ENCODE measurements around the gene PDE6A.
"Not testable (repeated sequence)": the region's sequence is repeated elsewhere in the genome, so short reads cannot be mapped to it uniquely, and the experiment has no call there.

Gene PDE6A

DNA sequence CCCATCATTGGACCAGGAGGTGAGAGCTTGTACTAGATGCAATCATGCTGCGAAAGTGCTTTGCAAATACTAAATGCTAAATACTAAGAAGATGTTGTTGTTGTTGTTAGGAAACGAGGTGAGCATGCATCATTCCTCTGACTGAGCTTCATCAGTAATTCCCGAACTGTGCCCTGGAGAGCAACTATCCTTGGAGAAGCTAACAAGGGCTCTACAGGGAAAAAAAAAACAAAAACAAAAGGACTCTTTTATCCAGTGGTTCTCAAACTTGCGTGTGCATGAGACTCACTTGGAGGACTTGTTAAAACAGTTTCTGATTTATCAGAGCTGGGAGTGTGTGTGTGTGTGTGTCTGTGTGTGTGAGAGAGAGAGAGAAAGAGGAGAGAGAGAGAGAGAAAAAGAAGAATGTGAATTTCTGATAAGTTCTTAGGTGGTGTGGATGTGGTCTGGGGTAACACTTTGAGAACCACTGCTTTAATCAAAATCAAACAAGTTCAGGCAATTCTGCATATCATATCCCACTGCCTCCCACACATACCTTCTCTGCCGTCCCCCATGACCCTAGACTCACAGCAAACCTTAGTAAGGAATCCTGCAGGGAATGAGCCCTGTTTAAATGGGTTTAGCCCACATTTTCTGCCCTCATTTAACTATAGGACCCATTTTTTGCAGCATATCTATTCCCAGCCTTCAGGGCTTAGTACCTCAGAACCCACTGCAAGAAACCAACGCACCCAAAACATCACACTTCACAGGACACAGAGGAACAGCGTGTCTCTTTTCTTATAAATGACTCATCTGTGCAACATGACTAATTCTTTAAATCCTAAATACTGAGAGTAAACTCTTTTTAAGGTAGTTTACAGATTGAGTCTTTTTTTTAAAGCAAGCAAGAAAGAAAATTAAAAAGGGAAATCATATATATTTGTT is 48.9 kb downstream of the PDE6A start:
- DNase-seq (ENCODE audit: low read depth in 2 of 2), result no peak

DNA sequence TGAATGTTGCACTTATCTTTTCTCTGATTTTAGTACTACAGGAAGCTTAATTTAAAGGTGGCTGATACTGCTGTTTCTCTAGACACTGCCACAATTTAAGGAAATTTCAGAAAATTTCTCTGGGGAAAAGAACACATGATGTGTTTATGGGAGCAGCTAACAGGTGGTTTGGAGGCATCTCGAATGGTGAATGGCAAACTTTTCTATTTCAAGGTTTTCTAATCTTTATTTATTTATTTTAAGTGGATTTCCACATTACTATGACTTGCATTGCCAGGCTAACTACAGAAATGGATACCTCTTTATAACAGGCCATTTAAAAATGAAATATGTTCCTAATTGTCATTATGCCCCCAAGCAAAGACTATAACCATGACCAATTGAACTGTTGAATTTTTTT is 50.4 kb downstream of the PDE6A start:
- DNase-seq (ENCODE audit: low read depth in 2 of 2), result no peak

DNA sequence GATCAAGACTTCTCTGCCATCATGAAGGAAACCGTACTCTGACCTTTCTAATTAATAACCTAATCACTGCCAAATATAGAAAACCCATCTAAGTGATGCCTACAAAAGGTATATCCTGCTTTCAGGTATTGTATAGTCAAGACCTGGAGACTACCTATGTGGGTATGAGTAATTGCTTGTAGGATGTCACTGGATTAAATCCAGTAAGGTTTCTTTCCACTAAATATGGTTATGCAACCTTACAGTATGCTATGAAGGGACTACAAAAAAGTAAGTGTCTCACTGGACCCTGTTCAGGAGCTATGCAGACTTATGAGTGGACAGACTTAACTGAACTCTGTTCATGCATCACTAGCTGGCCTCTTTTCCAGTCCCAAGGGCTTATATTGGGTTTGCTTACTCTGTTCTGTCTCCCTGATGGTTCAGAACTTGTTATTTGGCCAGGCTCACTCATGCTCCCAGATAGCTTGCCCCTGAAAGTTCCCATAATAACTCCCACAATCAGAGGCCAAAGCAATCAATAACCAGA is 51.1 kb downstream of the PDE6A start:
- no peak for DNase-seq (ENCODE audit: low read depth in 2 of 2)

DNA sequence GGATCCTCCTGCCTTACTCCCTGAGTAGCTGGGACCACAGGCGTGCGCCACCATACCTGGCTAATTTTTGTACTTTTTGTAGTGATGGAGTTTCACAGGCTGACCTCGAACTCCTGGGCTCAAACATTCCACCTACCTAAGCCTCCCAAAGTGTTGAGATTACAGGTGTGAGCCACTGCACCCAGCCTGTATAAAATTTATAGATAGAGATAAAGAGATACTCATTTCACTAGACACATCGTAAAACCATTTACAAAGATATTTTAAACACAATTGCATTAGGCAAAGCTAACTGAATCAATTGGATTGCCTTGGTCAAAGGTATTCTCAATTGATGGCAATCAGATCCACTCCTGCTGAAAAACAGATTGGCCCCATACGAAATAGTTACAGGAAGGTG is 52.0 kb downstream of the PDE6A start:
- DNase-seq (ENCODE audit: low read depth in 2 of 2), result no peak

DNA sequence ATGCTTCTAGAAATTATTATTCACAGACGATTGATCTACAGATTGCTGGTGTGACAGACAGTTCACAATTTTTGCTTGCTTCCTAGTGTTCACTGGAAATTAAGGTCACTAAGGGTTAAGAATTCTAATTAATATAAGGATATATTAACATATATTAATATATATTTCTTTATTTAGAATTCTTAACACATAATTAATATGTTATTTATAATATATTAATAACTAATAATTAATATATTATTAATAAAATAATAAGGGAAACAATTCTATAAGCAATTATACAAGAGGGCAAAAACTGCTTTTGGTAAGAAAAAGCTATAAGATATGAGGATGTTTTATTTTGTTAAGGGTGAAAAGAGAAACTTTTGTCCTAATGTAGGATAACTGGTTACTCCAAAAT is 56.3 kb downstream of the PDE6A start:
- DNase-seq (ENCODE audit: low read depth in 2 of 2), result no peak

DNA sequence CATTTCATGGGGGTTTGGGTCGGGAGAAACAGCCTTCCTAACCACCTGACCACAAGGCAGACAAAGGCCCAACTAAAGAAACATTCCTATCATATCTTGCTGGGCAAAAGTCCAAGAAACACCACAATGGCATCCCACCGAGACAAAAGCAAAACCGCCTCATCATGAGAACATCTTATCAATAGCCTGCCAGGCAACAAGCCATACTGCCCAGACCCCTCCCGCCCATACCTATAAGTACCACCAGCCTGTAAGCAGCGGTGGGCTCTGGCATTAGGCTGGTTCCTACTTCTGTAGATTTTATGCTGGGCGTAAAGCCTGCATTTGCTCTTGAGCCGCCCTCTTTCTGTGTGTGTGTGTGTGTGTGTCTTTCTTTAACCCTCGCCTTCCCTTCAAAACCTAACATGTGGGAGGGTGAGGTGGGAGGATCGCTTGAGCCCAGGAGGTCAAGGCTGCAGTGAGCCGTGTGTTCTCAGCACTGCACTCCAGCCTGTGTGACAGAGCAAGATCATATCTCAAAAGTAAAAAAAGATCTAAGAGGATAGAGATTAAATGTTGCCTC is 56.9 kb downstream of the PDE6A start:
- no peak for DNase-seq (ENCODE audit: low read depth in 2 of 2)

DNA sequence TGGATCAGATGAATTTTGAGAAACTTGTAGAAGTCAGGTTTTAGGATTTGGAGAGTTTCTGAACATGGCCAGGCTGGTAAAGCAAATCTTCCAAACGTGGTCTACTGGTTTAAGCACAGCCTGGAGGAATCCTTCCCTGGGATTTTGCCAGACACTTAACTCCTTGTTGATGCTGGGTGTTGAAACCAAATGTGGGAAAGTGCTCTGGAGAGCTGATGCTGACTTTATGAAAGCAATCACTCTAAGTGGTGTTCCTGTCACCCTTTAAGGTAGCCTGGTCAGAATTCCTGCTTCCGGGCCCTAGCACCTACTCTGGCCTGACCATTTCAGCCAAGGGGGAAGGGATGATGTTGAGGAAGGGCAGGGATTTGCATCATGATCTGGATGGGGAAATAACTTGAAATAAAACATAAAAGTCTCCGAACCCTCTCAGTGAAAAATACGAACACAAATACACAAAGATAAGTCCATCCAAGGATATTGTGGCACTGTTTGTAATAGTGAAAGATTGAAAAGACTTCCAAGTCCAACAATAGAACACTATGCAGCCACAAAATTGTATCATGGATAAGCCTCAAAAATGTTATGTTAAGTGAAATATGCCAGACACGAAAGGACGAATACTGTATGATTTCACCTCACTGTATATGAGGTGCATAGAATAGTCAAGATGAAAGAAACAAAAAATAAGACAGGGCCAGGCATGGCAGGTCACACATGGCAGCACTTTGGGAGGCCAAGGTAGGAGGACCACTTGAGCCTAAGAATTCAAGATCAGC is 57.7 kb downstream of the PDE6A start:
- no peak for DNase-seq (ENCODE audit: low read depth in 2 of 2)

DNA sequence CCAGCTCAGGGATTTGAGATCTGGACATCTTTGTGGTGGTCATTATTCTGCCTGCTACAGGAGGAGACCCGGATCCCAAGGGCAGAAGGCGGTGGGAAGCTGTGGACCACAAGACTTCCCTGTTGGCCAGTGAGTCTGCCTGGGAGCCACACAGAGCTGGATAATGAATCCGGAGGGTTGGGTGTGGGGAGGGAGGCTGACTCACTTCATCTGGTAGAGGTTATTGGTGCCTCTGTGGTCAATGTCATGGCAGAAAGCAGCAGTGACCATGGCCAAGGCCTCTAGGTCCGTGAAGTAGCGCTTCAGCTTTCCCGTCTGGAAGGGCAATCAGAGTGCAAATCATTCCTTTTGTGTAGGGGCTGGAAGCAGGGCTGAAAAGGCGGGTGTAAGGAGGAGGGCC is 58.5 kb downstream of the PDE6A start:
- DNase-seq (ENCODE audit: low read depth in 2 of 2), result no peak

DNA sequence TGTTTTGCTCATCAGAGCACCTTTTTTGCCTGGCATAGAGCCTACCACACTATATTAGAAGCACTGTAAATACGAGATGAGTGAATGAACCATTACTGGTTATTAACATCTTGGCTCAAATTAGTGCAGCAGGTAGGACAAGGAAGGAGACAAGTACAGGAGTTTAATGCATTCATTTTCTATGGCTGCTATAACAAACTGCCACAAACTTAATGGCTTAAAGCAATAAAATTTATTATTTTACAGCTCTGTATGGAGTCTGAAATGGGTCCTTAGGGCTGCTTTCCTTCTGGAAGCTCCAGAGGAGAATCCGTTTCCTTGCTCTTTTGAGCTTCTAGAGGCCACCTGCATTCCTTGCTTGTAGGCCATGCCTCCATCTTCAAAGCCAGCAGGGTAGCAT is 59.1 kb downstream of the PDE6A start:
- DNase-seq (ENCODE audit: low read depth in 2 of 2), result no peak

DNA sequence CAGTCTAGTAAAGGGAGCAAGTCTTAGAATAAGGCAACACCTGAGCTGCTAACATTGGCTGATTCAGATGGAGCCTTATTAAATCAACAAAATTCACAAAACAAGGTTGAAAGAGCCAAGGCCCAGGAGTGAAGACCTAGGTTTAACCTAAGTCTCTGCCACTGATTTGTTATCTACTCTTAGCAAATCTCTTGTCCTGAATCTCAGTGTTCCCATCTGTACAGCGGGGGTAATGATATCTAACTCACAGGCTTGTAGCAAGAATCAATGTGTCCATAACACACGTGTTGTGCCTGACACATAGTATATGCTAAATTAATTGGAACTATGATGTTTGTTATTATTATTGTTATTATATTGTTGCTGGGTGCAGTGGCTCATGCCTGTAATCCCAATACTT is 61.0 kb downstream of the PDE6A start:
- DNase-seq (ENCODE audit: low read depth in 2 of 2), result no peak

DNA sequence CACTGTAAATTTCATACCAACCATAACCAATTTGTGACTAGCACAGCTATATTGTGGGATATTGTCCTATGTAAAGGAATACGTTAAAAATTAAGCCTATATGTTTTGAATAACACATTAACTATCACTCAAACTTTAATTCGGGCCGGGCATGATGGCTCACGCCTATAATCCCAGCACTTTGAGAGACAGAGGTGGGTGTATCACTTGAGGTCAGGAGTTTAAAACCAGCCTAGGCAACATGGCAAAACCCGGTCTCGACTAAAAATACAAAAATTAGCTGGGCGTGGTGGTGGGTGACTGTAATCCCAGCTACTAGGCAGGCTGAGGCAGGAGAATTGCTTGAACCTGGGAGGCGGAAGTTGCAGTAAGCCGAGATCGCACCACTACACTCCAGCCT is 62.0 kb downstream of the PDE6A start:
- DNase-seq (ENCODE audit: low read depth in 2 of 2), result not testable (repeated sequence)

DNA sequence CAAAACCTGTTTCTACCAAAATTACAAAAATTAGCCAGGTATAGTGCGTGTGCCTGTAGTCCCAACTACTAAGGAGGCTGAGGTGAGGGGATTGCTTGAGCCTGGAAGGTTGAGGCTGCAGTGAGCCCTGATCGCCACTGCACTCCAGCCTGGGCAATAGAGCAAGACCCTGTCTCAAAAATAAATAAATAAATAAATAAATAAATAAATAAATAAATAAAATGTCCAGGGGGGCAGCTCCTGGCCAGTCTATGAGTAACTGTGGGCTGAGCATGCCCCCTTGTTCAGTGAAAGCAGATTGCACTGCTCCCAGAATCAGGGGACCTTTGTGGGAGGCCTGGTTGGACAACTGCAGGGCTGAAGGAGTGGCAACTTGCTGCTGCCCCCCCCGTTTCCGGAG is 62.7 kb downstream of the PDE6A start:
- DNase-seq (ENCODE audit: low read depth in 2 of 2), result no peak

DNA sequence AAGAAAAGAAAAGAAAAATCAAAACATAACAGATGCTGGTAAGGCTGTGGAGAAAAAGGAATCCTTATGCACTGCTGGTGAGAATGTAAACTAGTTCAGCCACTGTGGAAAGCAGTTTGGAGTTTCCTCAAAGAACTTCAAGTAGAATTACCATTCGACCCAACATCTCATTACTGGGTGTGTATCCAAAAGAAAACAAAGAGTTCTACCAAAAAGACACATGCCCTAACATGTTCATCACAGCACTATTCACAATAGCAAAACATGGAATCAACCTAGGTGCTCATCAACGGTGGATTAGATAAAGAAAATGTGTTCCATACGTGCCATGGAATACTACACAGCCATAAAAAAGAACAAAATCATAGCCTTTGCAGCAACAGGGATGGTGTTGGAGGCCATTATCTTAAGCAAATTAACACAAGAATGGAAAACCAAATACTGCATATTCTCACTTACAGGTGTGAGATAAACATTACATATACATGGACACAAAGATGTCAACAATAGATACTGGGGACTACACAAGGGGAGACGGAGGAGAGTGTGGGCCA is 63.4 kb downstream of the PDE6A start:
- DNase-seq (ENCODE audit: low read depth in 2 of 2), result no peak

DNA sequence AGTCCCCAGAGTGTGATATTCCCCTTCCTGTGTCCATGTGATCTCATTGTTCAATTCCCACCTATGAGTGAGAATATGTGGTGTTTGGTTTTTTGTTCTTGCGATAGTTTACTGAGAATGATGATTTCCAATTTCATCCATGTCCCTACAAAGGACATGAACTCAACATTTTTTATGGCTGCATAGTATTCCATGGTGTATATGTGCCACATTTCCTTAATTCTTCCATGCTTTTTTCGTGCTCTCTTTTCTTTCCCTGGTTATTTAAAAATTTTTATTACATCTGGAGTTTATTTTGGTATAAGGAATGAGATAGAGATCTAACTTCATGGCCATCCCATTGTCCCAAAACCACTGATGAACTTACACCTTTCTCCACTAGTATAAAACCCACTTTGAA is 65.0 kb downstream of the PDE6A start:
- DNase-seq (ENCODE audit: low read depth in 2 of 2), result not testable (repeated sequence)

DNA sequence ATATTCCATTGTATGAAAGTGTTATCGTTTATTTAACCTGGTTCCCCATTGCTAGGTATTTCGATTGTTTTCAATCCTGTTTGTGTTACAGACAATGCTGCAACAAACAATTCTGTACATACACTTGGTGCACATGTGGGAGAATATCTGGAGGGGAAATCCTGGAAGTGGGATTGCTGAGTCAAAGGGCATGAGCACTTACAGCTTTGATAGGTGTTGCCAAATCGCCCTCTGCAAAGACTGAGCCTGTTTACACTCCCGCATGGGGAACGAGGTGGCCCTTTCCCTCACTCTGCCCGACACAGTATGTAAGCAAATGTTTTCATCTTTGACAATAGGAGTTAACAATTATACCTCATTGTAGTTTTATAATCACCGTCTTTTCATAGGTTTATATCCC is 66.2 kb downstream of the PDE6A start:
- DNase-seq (ENCODE audit: low read depth in 2 of 2), result no peak

DNA sequence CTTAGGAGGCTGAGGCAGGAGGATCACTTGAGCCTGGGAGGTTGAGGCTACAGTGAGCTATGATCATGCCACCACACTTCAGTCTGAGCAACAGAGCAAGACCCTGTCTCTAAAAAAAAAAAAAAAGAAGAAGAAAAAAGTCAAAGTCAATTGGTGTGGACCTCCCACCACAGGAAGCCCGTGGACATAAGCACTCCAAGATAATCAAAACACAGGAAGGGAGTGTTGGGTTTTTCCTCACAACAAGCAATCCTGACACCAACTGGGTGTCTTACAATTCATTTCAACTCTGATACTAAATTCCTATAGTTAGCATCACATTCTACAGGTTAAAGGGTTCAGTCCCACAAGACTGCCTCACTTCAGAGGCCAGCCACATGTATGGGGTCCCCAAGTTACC is 70.7 kb downstream of the PDE6A start:
- no peak for DNase-seq (ENCODE audit: low read depth in 2 of 2)

DNA sequence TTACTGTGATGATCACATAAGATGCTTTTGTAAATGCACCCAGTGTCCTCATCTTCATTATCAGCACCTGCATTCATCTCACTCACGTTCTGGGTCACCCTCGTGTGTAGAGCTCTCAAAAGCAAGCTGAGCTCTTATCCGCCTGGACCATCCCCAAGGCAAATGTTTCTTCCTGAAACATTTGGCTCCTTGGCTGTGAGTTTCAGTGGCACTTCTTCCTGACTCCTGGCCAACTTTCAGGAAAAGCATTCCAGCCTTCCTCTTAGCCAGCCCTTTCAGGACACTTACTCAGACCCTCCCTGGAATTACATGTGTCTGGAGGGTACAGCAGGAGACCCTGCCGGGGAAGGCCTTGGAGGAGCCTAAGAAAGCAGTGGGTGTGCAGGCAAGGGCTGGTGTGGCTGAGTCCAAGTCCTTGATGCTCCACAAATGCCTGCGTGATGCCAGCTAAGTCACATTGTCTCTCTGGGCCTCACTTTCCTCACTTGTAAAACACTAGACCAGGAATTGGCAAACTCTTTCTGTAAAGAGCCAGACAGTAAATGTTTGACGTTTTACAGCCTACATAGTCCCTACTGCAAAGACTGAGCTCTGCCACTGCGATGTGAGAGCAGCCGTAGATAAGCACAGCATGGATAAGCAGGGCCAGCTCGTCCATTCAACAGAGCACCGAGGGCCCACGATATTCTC is 72.1 kb downstream of the PDE6A start:
- no peak for DNase-seq (ENCODE audit: low read depth in 2 of 2)

DNA sequence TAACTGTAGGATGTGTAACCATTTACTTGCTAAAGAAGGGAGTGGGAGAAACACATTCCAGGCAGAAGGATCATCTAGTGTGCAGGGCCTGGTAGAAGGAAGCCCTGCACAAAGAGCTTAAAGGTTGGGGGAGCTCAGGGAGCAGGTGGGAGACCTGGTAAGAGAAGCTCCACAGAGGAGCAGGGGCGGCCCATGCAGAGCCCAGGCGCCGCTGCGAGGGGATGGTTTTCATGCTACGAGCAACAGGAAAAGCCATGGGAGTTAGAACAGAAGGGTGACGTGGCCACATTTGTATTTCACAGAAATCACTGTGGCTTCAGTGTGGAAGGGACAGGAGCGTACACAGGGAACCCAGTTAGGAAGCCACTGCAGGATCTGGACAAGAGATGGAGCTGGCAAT is 73.1 kb downstream of the PDE6A start:
- DNase-seq (ENCODE audit: low read depth in 2 of 2), result no peak

DNA sequence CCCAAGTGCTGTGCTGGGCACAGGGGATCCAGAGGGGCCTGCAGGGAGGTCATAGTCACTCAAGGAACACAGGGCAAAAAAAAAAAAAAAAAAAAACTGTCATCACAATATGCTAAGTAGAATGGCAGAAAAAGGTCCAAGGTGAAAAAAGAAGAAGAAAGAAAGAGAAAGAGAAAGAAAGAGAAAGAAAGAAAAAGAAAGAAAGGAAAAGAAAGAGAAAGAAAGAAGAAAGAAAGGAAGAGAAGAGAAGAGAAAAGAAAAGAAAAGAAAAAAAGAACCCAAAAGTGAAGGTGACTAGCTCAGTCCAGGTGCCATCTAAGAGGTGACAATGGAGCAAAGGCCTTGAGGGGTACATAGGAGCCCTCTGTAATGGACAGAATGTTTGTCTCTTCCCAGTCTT is 73.9 kb downstream of the PDE6A start:
- no peak for DNase-seq (ENCODE audit: low read depth in 2 of 2)

DNA sequence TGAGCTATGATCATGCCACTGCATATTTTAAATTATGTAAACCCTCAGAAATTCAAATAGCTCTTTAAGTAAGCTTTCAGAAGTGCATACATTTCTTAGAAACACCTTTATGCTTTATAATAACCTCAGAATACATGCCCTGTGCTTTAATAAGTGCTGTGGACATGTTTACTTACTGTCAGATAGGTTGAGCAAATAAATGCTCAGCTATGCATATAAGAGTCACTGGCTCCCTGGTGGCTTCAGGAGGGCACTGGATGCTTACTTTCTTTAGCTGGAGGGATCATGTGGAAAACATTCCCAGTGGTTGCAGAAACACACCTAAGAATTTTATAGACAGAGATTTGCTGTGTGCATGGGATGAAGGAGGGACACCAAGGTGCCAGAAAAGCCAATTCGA is 74.4 kb downstream of the PDE6A start:
- no peak for DNase-seq (ENCODE audit: low read depth in 2 of 2)

DNA sequence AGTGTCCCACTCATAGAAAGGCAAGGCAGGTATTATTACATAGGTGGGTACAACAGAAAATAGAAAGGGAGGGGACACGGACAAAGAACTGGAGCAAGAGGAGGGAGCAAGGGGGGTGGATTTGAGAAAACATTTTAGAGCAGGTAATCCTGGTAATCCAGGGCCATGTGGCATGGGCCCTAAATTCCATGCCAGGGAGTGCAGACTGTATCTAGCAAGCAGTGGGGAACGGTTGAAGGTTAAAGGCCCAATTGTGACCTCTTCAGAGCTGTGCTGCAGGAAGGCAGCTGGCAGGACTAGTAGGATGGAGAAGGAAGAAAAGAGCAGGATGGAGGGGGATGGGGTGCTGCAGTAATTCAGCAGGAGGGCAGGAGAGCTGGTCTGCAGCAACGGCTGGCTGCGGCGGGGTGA is 75.2 kb downstream of the PDE6A start:
- no peak for DNase-seq (ENCODE audit: low read depth in 2 of 2)

DNA sequence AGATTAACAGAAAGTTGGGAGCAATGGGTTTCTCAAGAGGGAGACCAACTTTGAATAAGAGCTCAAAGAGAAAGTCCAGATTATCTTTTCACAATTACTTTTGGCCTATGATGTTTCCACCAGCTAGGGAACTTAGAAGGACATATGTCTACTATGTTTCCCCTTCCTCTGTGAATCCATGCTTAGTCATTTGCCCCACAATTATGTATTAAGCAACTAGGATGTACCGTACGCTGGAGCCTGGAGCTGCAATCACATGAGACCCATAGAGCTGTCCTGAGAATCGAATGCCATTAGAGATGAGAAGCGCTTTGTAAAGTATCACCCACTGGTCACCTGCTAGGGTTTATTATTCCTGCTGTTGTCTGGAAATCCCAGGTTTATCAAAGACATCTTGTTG is 78.8 kb downstream of the PDE6A start:
- no peak for DNase-seq (ENCODE audit: low read depth in 2 of 2)

Data from activated CD8-positive, alpha-beta memory T cell treated with anti-CD3 and anti-CD28 coated beads for 4 hours (primary cell).